Limb (tissue), 2 donors: ENCODE measurements around the gene CABP4.

Experiments
- DNase-seq, 2 donors: peaks; one replicate each; pipeline ENCODE4 v3.0.0-alpha.2; 2016; ENCODE audit errors: extremely low spot score in 2 of 2

The CABP4 gene

GRCh38 chr11:67455054-67455453, at the start of gene CABP4:
CABP4 (plus strand) TSS chr11:67455354; CDS start chr11:67455424, 70 bp downstream.
- DNase-seq: no peak

GRCh38 chr11:67405688-67406339, 49.3 kb upstream of the CABP4 start:
- DNase-seq: no peak

- no peak for DNase-seq
Observed at GRCh38 chr11:67406420-67406968, 48.7 kb upstream of the CABP4 start.

GRCh38 chr11:67406969-67407687, 48.0 kb upstream of the CABP4 start:
- DNase-seq: no peak

GRCh38 chr11:67407688-67408163, 47.4 kb upstream of the CABP4 start:
- no peak for DNase-seq

- no peak for DNase-seq
Observed at GRCh38 chr11:67408437-67409200, 46.5 kb upstream of the CABP4 start.

GRCh38 chr11:67409261-67409666, 45.9 kb upstream of the CABP4 start:
- no peak for DNase-seq

GRCh38 chr11:67409781-67410368, 45.3 kb upstream of the CABP4 start:
- DNase-seq: no peak

GRCh38 chr11:67410369-67410831, 44.8 kb upstream of the CABP4 start:
- no peak for DNase-seq

- DNase-seq: no peak
Observed at GRCh38 chr11:67410984-67411784, 44.0 kb upstream of the CABP4 start.

- no peak for DNase-seq
Observed at GRCh38 chr11:67411785-67412152, 43.4 kb upstream of the CABP4 start.

- DNase-seq: no peak
Observed at GRCh38 chr11:67412495-67413179, 42.5 kb upstream of the CABP4 start.

- no peak for DNase-seq
Observed at GRCh38 chr11:67413266-67413849, 41.8 kb upstream of the CABP4 start.

- no peak for DNase-seq
Observed at GRCh38 chr11:67415501-67416304, 39.5 kb upstream of the CABP4 start, which contains the start of gene CARNS1. CARNS1 (plus strand) TSS chr11:67415678; CDS start chr11:67416200, 522 bp downstream.

GRCh38 chr11:67416416-67417335, 38.5 kb upstream of the CABP4 start:
- DNase-seq: no peak

- DNase-seq: no peak
Observed at GRCh38 chr11:67417425-67417824, 37.7 kb upstream of the CABP4 start.

GRCh38 chr11:67418476-67419281, 36.5 kb upstream of the CABP4 start:
- DNase-seq: no peak
